ENCODE measurements around the gene RHOH.

GRCh38 chr4:40246938-40247337 is 50.1 kb downstream of the RHOH start:
- TF ChIP-seq CTCF (IDR thresholded peaks at IDR 0.05) (no peak), POLR2A (IDR thresholded peaks at IDR 0.05) (no peak), EP300 (IDR thresholded peaks at IDR 0.05) (no peak)

Data from ovary (tissue), 3 donors.